Right kidney (tissue), 1 donor: ENCODE data around the gene COQ10B.
A peak's percentile ranks its signal among the peaks of the same experiment; 100 is the strongest.

Experiments used
- DNase-seq: peaks from one replicate; pipeline ENCODE4 v3.0.0-alpha.2; 2016

Gene COQ10B

GRCh38 chr2:197500503-197501131 lies 47.3 kb downstream of the COQ10B start:
- no peak for DNase-seq

- no peak for DNase-seq
These were observed 48.8 kb downstream of the COQ10B start for GRCh38 chr2:197502201-197502600.

GRCh38 chr2:197502685-197503084 lies 49.3 kb downstream of the COQ10B start:
- DNase-seq, result no peak

GRCh38 chr2:197504000-197504399 lies 50.6 kb downstream of the COQ10B start:
- DNase-seq, result no peak

- DNase-seq, result no peak
These were observed 51.2 kb downstream of the COQ10B start for GRCh38 chr2:197504512-197504911.

GRCh38 chr2:197506658-197507057 lies 53.3 kb downstream of the COQ10B start:
- DNase-seq, result no peak

- no peak for DNase-seq
These were observed 60.6 kb downstream of the COQ10B start for GRCh38 chr2:197513915-197514314.

GRCh38 chr2:197514754-197515153 lies 61.4 kb downstream of the COQ10B start:
- DNase-seq, result peak; percentile 20

- DNase-seq, result no peak
These were observed 62.0 kb downstream of the COQ10B start for GRCh38 chr2:197515315-197515738.

GRCh38 chr2:197515739-197516392 lies 62.5 kb downstream of the COQ10B start, which contains the start of gene MOB4:
Gene MOB4 (plus strand): TSS chr2:197516066. CDS start chr2:197516087, 21 bp downstream.
- peak; percentile 98 for DNase-seq

GRCh38 chr2:197516393-197516761 lies 63.0 kb downstream of the COQ10B start:
- no peak for DNase-seq

- no peak for DNase-seq
These were observed 63.8 kb downstream of the COQ10B start for GRCh38 chr2:197517150-197517549.
